NK-92 (cell line): ENCODE measurements around the gene MUC5AC.
"Not testable (repeated sequence)": the region's sequence is repeated elsewhere in the genome, so short reads cannot be mapped to it uniquely, and the experiment has no call there.

Experiments used
- DNase-seq: peaks from one replicate; lab custom pipeline; 2025; ENCODE audit not compliant: unreplicated experiment; lab: John Stamatoyannopoulos, UW

Gene MUC5AC

DNA sequence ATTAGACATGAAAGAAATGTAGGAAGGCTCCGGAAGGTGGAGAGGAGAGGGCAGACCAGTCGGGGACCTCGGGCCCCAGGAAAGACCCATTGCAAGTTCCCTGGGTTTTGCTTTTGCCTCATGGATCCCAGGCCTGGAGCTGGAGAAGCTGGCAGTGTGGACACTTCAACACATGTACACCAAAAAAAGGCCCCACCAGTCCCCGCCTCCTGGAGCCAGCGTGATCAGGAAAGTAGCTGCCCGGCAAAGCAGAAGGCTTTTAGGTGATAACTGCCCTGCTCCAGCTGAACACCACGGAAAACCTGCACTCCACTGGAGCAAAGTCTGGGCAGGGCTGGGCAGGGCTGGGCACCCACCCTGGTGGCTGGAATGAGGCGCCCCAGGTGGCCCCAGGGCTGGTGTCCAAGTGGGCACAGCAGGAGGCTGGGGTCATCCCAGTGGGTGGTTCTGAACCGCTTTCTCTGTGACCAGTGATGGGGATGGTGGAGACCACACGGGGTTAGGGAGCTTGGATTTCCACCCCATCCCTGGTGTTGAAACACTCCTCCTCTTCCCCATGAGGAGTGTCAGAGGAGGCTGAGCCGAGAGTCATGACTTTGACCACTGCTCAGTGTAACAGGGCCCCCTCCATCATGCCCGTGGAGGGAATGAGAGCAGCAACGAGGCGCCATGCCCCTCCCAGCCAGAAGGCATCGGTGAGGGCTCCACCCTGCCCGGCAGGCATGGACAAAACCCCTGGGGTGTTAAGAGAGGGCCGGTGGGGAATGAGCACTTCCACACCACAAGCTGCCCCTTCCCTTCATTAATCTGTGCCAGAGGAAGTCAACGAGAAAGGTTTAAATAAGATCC lies 16.9 kb upstream of the MUC5AC start:
- no peak for DNase-seq

DNA sequence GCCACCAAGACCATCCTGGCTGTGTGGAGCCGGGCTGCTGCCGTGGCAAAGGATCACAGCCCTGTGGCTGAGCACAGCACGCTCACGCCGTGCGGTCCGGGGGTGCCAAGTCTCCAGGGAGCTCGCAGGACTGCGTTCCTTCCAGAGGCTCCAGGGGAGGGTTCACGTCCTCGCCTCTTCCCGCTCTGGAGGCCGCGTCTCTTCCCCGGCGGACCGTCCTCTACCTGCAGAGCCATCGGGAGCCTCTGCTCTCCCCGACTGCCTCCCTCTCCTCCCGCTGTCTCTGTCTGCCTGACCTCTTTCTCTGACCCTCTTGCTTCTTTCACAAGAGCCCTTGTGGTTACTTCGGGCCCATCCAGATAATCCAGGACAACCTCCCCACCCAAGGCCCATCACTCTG lies 11.4 kb upstream of the MUC5AC start:
- no peak for DNase-seq

DNA sequence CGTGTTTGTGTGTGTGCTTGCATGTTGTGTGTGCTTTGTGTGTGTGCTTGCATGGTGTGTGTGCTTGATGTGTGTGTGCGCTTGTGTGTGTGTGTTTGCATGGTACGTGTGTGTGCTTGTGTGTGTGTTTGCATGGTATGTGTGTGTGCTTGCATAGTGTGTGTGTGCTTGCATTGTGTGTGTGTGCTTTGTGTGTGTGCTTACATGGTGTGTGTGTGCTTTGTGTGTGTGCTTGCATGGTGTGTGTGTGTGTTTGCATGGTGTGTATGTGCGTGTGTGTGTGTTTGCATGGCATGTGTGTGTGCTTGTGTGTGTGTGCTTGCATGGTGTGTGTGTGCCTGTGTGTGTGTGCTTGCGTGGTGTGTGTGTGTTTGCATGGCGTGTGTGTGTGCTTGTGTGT lies 10.0 kb upstream of the MUC5AC start:
- DNase-seq: no peak

DNA sequence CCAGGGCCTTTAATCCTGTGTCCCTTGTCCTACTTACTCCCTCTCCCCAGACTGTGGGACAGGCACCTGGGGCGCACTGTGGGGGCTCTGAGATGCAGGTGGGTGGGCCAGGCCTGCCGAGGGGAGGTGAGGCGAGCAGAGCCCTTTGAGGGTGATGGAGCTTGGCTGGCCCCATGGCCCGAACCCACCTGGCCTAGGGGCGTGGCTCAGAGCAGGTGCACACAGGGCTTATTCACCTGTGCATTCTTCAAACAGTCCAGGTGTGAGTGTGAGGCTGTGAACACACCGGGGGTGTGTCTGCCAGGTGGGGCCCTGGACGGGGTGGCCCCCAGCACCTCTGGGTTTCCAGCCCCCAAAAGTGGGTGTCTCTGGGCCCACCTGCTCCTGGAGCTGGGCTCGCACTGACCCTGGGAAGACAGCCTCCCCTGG lies 9.0 kb upstream of the MUC5AC start:
- DNase-seq: no peak

DNA sequence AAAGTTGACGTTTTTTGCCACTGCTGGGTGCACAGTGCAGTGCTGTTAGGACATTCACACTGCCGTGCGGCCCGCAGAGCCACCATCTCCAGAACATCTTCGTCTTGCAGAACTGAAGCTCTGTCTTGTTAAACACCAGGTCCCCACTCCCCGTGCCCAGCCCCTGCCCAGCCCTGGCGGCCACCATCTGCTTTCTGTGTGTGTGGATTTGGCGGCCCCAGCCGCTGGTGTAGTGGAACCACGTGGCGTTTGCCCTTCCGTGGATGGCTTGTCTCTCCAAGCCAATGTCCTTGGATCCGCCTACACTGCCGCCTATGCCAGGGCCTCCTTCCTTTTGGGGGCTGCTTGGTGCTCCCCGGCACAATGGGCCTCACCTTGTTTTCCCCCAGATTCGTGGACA lies 8.2 kb upstream of the MUC5AC start:
- no peak for DNase-seq

DNA sequence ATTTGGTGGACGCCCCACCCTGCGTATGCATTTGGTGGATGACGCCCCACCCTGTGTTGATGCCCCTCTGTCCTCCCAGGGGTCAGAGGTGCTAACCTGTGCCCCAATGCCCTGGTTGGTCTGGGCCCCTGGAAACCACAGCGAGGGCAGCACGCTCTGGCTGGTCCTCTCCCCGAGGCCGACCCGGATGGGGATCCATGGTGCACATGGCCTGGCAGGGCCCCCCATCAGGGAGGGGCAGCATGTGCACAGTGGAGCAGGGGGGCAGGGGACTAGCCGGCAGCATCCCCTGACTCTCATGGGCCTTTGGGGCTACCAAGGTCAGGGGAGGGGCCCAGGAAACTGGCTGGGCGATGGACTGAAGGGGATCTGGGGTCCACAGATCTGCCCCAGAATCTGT lies 7.6 kb upstream of the MUC5AC start:
- no peak for DNase-seq

DNA sequence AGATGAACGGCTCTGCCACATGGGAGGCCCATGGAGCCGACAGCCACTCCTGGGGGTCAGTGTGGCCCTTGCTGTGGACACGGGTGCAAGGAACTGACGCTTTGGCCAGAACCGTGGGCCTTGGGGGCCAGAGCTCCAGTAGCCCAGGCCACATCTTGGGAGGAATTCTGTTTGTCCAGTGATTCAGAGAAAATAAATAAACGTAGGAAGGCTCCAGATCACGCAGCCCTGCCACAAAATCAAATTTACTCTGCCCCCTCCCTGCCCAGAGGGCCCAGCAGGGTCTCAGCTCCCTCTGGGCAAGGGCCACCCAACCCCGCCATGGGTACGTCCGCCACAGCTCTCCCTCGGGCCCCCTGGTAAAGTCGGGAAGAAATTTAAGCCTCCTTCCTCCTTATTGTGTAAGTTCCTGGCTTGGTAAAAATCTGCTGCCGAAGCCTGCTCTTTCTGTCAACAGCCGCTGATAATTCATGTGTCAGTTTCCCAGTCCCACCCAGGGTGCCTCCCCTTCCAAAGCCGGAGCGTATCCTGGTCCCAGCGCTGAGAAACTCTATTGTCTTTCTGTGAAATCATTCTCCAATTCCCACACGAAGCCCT lies 6.9 kb upstream of the MUC5AC start:
- DNase-seq: no peak

DNA sequence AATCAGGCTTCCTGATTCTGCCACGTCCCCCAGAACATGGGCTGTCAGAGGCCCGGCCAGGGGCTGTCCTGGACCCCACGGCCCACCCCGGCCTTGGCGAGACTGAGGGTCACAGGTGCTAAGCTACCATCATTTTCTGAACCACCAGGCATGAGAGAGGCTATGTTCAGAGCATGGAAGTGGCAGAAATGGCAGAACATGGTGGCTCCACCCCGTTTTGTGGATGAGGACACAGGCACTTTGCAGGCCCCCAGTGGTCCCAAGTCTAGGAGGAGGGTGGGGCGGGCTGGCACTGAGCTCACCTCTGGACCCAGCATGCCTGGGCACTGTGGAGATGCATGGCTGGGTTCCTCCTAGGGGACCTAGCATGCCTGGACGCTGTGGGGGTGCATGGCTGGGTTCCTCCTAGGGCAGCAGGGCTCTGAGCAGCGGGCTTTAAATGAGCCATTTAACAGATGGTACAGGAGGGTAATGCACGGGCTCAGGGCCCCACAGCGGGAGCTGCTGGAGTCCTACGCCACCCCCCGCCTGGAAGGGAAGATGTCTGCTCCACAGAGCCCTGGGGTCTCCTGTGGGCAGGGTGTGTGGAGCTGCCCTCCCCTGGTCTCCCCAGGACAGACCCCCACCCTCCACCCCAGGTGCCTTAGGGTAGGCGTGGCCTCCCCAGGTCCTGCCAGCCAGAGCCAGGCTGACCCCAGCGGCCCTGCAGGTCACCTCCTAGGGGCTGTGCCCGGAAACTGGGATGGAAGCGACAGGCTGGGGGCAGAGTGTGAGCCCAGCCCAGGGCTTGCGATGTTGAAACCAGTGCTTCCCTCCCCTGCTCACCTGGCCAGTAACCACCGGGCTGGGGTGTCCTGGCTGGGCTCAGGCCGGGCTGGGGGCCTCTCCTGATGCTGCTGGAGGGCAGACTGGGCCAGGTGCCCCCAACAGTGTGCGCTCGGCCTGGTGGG lies 6.1 kb upstream of the MUC5AC start:
- DNase-seq: no peak

DNA sequence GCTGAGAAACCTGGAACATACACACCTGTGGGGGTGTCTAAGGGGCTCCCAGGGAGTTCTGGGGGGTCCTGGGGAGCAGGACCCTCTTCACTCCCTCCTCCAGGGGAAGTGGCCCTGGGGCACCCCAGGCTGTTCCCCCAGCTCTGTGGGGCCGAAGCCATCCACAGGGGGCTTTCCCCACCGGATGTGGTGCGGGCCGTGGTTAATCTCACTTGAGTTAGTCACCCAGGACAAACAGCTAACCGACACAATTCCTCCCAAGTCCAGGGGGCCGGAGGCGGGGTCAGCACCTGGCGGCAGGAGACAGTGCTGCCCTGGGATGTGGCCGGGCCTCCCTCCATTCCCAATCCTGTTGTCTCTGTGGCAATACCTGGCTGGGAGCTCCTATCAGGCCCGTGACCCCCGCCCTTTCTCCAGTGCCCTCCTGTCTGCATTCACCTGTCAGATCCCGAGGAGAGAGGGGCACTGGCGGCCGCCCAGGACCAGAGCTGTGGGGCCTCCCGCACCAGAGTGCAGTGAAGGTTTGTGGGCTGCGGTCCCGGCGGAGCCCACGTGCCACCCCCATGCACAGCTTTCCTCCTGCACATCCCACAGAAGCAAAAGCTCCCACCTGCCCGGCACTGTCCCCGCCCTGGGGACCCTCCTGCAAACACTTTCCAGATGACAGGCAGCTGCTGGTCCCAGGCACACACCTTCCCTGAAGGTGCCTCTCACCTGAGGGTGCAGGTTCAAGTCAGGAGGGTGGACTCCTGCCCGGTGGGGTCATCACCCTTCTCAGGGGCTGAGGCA lies 5.2 kb upstream of the MUC5AC start:
- no peak for DNase-seq

DNA sequence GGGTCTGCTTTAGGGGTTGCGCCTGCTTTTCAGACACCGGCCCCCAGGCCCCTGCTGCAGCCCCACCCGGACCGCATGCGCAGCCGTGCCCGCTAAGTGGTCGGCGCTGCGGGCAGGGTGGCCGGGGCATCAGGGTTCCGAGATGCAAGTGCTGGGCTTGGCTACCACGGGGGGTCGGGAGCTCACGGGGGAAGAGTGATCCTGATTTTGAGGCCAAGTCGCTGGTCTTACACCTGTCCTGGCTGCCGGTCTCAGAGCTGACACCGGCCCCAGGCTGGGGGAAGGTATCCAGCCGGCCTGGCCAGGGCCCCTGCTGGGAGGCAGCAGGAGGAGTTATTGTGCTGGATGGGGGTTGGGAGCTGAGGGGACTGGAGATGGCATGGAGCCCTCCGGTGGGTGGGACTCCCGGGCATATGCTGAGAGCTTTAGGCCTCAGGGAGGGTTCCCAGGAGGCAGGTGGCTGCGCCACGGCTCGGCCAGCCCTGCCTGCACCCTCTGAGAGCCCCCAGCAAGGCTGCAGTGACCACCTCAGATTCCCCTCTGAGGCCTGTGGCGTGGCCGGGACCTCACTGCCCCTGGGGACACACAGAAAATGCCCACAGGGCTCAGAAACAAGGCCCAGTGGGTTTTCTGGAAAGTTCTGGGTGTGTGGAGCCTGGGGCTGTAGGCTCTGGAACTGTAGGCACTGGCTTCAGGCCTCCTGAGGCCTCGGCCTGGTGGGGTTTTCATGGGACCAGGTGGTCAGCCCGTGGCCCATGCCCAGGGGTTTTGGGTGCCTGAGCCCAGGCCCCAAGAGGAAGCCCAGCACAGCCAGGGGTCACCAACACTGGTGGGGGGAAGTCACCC lies 4.4 kb upstream of the MUC5AC start:
- no peak for DNase-seq

DNA sequence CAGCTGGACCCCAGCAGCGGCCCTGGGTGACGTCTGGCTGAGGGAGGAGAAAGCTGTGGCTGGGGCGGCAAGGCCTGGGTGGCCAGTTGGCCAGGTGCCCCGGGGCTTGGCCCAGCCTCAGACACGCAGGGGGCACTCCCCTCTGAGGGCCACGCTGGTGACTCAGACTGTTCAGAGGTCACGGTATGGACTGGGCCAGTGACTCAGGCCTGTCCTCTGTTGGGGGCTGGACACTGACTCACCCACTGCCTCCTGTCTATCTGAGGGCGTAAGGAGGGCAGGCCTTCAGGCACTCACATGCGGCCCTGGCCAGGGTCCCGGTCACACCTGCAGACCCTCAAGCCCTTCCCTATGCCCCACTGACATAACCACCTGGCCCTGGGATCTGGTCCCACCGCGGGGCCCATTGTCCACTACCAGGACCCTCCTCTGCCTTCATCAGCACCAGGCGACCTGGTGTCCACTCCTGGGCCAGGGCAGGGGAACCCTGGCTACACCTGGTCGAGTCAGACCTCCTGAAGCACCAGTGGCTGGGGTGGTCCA lies 3.7 kb upstream of the MUC5AC start:
- DNase-seq: no peak

DNA sequence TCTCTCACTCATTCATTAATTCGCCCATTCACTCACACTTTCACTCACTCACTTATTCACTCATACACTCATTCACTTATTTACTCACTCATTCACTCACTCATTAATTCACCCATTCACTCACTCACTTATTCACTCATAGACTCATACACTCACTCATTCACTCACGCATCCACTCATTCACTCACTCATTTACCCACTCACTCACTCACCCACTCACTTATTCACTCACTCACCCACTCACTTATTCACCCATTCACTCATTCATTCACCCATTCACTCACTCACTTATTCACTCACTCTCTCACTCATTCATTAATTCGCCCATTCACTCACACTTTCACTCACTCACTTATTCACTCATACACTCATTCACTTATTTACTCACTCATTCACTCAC lies 3.1 kb upstream of the MUC5AC start:
- not testable (repeated sequence) for DNase-seq

DNA sequence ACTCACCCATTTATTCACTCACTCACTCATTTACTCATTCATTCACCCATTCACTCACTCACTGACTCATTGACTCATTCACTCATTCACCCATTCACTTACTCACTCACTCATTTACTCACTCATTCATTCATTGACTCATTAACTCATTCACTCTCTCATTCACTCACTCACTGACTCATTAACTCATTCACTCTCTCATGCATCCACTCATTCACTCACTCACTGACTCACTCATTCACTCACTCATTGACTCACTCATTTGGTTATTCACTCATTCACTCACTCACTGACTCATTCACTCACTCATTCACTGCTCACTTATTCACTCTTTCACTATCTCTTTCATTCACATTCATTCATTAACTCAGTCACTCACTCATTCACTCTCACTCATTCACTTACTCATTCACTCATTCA lies 2.5 kb upstream of the MUC5AC start:
- no peak for DNase-seq

DNA sequence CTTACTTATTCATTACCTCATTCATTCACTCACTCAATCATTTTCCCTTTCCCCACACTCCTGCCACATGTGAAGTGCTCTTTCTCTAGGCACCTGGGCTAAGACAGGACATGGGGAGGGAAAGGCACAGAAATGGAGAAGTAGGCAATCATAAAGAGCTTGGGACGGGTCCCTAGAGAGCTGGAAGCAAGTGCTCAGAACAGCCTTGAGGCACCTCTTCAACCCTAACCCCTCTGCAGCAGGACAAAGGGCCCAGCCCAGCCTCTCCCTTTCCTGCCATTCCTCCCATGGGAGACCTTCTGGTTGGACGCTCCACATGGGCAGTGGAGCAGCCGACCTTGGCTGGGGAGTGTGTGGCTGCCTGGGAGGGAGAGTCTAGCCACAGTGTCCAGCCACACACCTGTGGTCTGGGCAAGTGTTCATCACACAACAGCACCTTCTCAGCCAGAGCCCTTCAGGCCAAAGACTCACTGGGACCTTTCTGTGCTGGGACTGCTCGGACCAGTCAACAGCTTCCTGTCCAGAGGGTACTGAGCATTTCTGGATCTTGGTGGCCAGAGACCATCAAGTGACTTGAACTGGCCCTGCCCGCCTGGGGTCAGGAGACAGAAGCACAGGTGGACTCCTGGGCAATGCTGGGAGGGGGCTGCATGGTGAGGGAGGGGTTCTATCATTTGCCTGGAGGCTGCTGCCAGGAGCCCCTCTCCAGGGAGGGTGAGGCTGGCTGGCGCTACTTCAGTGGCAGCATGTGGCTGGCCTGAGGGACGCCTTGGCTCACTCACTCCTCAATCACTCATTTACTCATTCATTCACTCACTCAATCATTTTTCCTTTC lies 1.0 kb upstream of the MUC5AC start:
- DNase-seq: no peak

DNA sequence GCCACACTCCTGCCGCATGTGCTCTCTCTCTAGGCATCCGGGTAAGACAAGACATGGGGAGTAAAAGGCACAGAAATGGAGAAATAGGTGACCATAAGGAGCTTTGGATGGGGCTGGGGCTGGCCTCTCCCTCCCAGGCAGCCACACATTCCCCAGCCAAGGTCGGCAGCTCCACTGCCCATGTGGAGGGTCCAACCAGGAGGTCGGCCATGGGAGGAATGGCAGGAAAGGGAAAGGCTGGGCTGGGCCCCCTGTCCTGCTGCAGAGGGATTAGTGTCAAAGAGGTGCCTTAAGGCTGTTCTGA lies 460 bp upstream of the MUC5AC start:
- no peak for DNase-seq

DNA sequence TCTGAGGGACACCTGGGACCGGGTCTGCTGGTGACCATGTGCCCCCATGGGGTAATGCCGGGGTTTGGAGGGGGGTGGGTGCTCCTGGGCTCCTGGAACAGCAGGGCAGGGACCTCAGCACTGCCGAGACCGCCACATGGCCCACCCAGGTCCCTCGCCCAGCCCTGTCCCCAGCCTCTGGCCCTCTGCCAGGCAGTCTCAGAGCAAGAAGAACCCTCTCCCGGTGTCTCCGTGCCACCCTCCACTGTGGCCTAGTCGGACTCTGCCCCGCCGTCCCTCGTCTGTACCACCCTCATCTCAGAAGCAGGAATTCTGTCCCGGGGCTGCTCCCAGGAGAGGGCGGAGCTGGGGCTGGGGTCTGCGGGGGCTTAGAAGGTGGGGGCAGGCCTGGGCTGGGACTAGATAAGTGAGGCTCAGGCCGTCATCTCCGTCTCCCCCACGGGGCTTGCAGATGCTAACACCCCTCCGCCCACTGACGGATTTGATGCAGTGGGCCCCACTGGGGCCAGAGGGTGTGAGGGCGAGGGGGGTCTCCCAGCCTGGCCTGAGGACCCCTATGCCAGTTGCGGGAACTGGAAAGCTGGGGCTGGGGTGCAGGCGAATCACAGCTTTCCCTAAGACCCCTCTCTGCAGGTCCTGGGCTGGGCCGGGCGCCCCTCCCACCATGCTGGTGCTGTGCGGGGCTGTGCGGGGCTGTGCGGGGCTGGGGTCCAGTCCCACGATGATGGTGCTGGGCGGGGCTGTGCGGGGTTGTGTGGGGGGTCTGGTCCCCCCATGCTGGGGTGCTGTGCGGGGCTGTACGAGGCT lies 1.1 kb downstream of the MUC5AC start:
- no peak for DNase-seq

DNA sequence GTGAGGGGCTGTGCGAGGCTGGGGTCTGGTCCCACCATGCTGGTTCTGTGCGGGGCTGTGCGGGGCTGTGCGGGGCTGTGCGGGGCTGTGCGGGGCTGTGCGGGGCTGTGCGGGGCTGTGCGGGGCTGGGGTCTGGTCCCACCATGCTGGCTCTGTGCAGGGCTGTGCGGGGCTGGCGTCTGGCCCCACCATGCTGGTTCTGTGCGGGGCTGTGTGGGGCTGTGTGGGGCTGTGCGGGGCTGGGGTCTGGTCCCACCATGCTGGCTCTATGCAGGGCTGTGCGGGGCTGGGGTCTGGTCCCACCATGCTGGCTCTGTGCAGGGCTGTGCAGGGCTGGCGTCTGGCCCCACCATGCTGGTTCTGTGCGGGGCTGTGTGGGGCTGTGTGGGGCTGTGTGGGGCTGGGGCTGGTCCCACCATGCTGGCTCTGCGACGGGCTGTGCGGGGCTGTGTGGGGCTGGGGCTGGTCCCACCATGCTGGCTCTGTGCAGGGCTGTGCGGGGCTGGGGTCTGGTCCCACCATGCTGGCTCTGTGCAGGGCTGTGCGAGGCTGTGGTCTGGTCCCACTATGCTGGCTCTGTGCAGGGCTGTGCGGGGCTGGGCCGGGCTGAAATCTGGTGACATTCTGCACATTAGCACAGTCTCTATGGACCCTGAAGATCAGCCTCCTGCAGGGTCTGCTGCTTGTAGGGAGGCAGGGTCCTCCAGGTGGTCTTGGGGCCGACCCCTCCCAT lies 1.9 kb downstream of the MUC5AC start:
- not testable (repeated sequence) for DNase-seq
